Effector memory CD4-positive, alpha-beta T cell (primary cell): Measurements from ENCODE around the gene FAM227A.
A peak's percentile ranks its signal among the peaks of the same experiment; 100 is the strongest.

Experiments used
- DNase-seq, 3 donors: peaks; one replicate each; pipeline ENCODE4 v3.0.0-alpha.2; 2020
- H3K27ac ChIP-seq: 2 replicates; pipeline ENCODE4 v1.7.0; 2013; ENCODE audit warnings: mild to moderate bottlenecking, low read length, moderate library complexity; ENCODE audit not compliant: insufficient read depth, poor library complexity, severe bottlenecking
- H3K27me3 ChIP-seq: replicated peaks from 2 replicates; pipeline ENCODE4 v1.7.0; 2013; ENCODE audit warnings: mild to moderate bottlenecking, low read length; ENCODE audit not compliant: insufficient read depth, control insufficient read depth, poor library complexity, severe bottlenecking
- H3K36me3 ChIP-seq: 2 replicates; pipeline ENCODE4 v1.7.0; 2013; ENCODE audit warnings: mild to moderate bottlenecking, low read length, moderate library complexity; ENCODE audit not compliant: control insufficient read depth, insufficient read depth
- H3K4me1 ChIP-seq: 2 replicates; pipeline ENCODE4 v1.7.0; 2013; ENCODE audit warnings: low read length, mild to moderate bottlenecking; ENCODE audit not compliant: control insufficient read depth, insufficient read depth, poor library complexity, severe bottlenecking
- H3K4me3 ChIP-seq: 2 replicates; pipeline ENCODE4 v1.7.0; 2013; ENCODE audit warnings: low read length, low read depth, mild to moderate bottlenecking; ENCODE audit not compliant: insufficient read depth, poor library complexity, severe bottlenecking
- H3K9me3 ChIP-seq: 2 replicates; pipeline ENCODE4 v1.7.0; 2013; ENCODE audit warnings: mild to moderate bottlenecking, low read length, moderate library complexity; ENCODE audit not compliant: control insufficient read depth

The FAM227A gene

GRCh38 chr22:38565441-38565840, 90.8 kb downstream of the FAM227A start:
- Histone ChIP-seq H3K27ac (no peak overlapping the region), H3K27me3 (no peaks in the 10 kb centered on the region), H3K4me3 (no peak overlapping the region)

GRCh38 chr22:38564669-38565068, 91.5 kb downstream of the FAM227A start:
- Histone ChIP-seq H3K4me3 (no peak overlapping the region), H3K36me3 (no peaks in the 10 kb centered on the region), H3K27me3 (no peaks in the 10 kb centered on the region), H3K9me3 (no peaks in the 10 kb centered on the region), H3K4me1 (peaks cover 3% of the 10 kb centered on the region), H3K27ac (no peak overlapping the region)
- no peak for DNase-seq

More at GRCh38 chr22:38565441-38565840, 90.8 kb downstream of the FAM227A start:
- Histone ChIP-seq H3K9me3 (no peaks in the 10 kb centered on the region), H3K36me3 (no peaks in the 10 kb centered on the region), H3K4me1 (peaks cover 4% of the 10 kb centered on the region)
- no peak for DNase-seq

GRCh38 chr22:38554281-38554680, 101.9 kb downstream of the FAM227A start:
- Histone ChIP-seq H3K4me3 (no peak overlapping the region), H3K36me3 (no peaks in the 10 kb centered on the region), H3K9me3 (no peaks in the 10 kb centered on the region), H3K4me1 (no peaks in the 10 kb centered on the region), H3K27ac (no peak overlapping the region), H3K27me3 (no peaks in the 10 kb centered on the region)
- no peak for DNase-seq

- no peak for DNase-seq
These were observed 106.9 kb downstream of the FAM227A start for GRCh38 chr22:38549101-38549894.

GRCh38 chr22:38540701-38541100, 115.5 kb downstream of the FAM227A start:
- Histone ChIP-seq H3K36me3 (no peaks in the 10 kb centered on the region), H3K27me3 (no peaks in the 10 kb centered on the region), H3K27ac (no peak overlapping the region), H3K4me3 (no peak overlapping the region), H3K4me1 (no peaks in the 10 kb centered on the region), H3K9me3 (no peaks in the 10 kb centered on the region)
- DNase-seq = no peak

More at GRCh38 chr22:38549101-38549894, 106.9 kb downstream of the FAM227A start:
- Histone ChIP-seq H3K36me3 (no peaks in the 10 kb centered on the region), H3K4me3 (no peak overlapping the region), H3K27me3 (no peaks in the 10 kb centered on the region), H3K9me3 (no peaks in the 10 kb centered on the region), H3K27ac (no peak overlapping the region), H3K4me1 (no peaks in the 10 kb centered on the region)

GRCh38 chr22:38531251-38531938, 124.8 kb downstream of the FAM227A start:
- H3K4me1 ChIP-seq = peaks cover 4% of the 10 kb centered on the region
- H3K36me3 ChIP-seq = no peaks in the 10 kb centered on the region
- no peaks in the 10 kb centered on the region for H3K27me3 ChIP-seq
- H3K27ac ChIP-seq = peak overlapping the region; percentile 6
- DNase-seq = no peak
- H3K4me3 ChIP-seq = no peak overlapping the region
- H3K9me3 ChIP-seq = no peaks in the 10 kb centered on the region
